Heart left ventricle (tissue), 16 donors: ENCODE data around the gene ZNF106. TPM values are rescaled to one million over a fixed set of nuclear protein-coding genes. Genes with fewer than 3 reads are reported as not detected.

Experiments used
- ATAC-seq, 4 donors: fragments of 200-7000 bp; cut with Tn5 transposase; one replicate each; pipeline ENCODE4 v1.9.1; 2020 to 2022; ENCODE audit warnings: moderate library complexity in 4 of 4, mild to moderate bottlenecking in 3 of 4, moderate number of reproducible peaks in 1 of 4
- DNase-seq, 5 donors: peaks; one replicate each; pipeline ENCODE4 v3.0.0-alpha.2; 2020
- H3K27ac ChIP-seq, 12 donors: fragments of 200-600 bp; sonication (generic) in 4 of 12; one replicate each; pipeline versions ENCODE4 v1.5.0 to v1.8.0; 2016 to 2022; ENCODE audit warnings: mild to moderate bottlenecking in 2 of 12
- H3K27me3 ChIP-seq, 9 donors: fragments of 200-600 bp; sonication (generic) in 2 of 9; one replicate each; pipeline versions ENCODE4 v1.5.1 to v1.8.0; 2016 to 2022; ENCODE audit warnings: mild to moderate bottlenecking in 3 of 9
- H3K36me3 ChIP-seq, 9 donors: fragments of 200-600 bp; sonication (generic) in 2 of 9; one replicate each; pipeline versions ENCODE4 v1.5.0 to v1.8.0; 2018 to 2022; ENCODE audit warnings: mild to moderate bottlenecking in 2 of 9
- H3K4me1 ChIP-seq, 12 donors: fragments of 200-600 bp; sonication (generic) in 4 of 12; one replicate each; pipeline versions ENCODE4 v1.5.0 to v1.8.0; 2016 to 2022; ENCODE audit warnings: mild to moderate bottlenecking in 3 of 12
- H3K4me3 ChIP-seq, 12 donors: fragments of 200-600 bp; sonication (generic) in 4 of 12; one replicate each; pipeline versions ENCODE4 v1.5.0 to v1.8.0; 2017 to 2022; ENCODE audit warnings: mild to moderate bottlenecking in 9 of 12, moderate library complexity in 4 of 12
- H3K9me3 ChIP-seq, 12 donors: fragments of 200-600 bp; sonication (generic) in 4 of 12; one replicate each; pipeline versions ENCODE4 v1.5.0 to v1.8.0; 2016 to 2022; ENCODE audit warnings: mild to moderate bottlenecking in 1 of 12
- POLR2A ChIP-seq, 2 donors: fragments of 450-650 bp; IDR thresholded peaks; one replicate each; pipeline ENCODE4 v1.6.1; 2017; ENCODE audit warnings: antibody characterized with exemption in 2 of 2, mild to moderate bottlenecking in 2 of 2, moderate library complexity in 2 of 2
- WGBS, 4 donors: extraction: QIAGEN DNeasy Blood & Tissue Kit in 2 of 4; methylation state at CpG; one replicate each; pipeline versions ENCODE4 v1.1.5 to v1.1.7; 2013 to 2018; 5-methylcytosine and 5-hydroxymethylcytosine counted together
- intact Hi-C, 10 donors: fragments of 100-400 bp; cut with DNase I; formaldehyde crosslinking; loops; one replicate each; pipeline versions ENCODE4 v1.11.1 to v1.14.2; 2022
- polyA plus RNA-seq, 2 donors: library from polyadenylated mRNA; stranded (reverse); fragments of 200-250 nt; gene quantifications; one replicate each; pipeline ENCODE4 v1.2.3, GENCODE V29; 2013
- total RNA-seq, 9 donors: library from RNA; depleted of rRNA in 2 of 9; stranded (reverse); fragments of >200 nt in 2 of 9; fragmentation: NEBNext Ultra II Directional in 3 of 9; extraction: Animal tissue kit (Norgen Biotek cat#: 25700) in 3 of 9; gene quantifications; one replicate each; pipeline versions ENCODE4 v1.1.0 to v1.2.4, GENCODE V29; 2016 to 2023
- TF ChIP-seq, protein P1 (sequence below), 12 donors: fragments of 200-600 bp; sonication (generic) in 4 of 12; IDR thresholded peaks; one replicate each; pipeline versions ENCODE4 v1.5.0 to v1.8.0; 2018 to 2022; ENCODE audit warnings: antibody characterized with exemption in 12 of 12, mild to moderate bottlenecking in 5 of 12
- donor health status: ischemic (EF 13 %, LVEDD 7.1; RV severe dilation, severe dysfunction).
- donor health status: healthy with polysubstance abuse.
- donor health status: DM: no; HTN: yes; CAD: no.
- donor health status: DM: no; HTN: no; CAD: no.
- donor health status: ischemic (EF 25% LVEDD 6.9; RV normal size, moderate dysfunction).
- donor health status: ischemic (EF 25% LVEDD 5.7; RV mildly dilated, moderate dysfunction).
- donor health status: healthy.
- donor health status: DM: yes; HTN: yes; CAD: no.
- donor health status: ischemic (EF 35%, LVEDD 5.7; RV mildly dilated, moderate dysfunction).
- donor health status: nonischemic (EF 11% LVEDD 7.7; RV severe dilation, severe dysfunction).
- donor health status: DM: yes; HTN: yes; CAD: no.
- donor health status: PGD.
- donor health status: ischemic (EF 29% LVEDD 5.4; RV normal size, mild dysfunction).
- donor health status: nonischemic (EF 23%, LVEDD 6.1; RV moderate dilation, normal function).

The ZNF106 gene
- total and polyA plus RNA-seq, 11 donors = 135 to 999 (median 705) TPM

DNA sequence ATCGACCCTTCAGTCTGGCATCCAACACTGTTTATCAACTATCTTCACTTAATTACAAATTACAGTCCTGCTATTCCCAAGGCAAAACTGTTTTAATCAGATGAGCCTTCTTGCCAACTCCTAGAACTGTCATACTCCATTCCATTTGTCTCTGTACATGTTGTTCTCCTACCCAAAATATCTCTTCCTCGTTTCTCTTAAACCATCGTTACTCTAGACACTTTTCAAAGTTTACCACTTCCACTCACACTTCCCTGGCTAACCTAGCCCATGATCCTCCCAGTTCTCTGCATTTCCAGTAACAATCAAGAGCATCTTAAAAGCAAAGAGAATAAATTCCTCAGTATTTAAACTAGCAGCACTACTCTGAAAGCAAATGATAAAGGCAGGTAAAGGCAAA lies 19.9 kb downstream of the ZNF106 start:
- H3K27me3 ChIP-seq = no peaks in the 10 kb centered on the region
- peak overlapping the region in 11 of 12 donors; percentile 4 to 72 (median 32) for H3K27ac ChIP-seq
- H3K36me3 ChIP-seq = peaks cover 0 to 51% (median 22%) of the 10 kb centered on the region in 9 donors
- intact Hi-C loops = loop anchor here in 5 of 10 donors (2.0 to 10.0 kb wide), 4 partner anchors 14 to 406 kb away; partner anchors contain the start of genes GANC (in 3 of the 5) and TMEM87A (in 3 of the 5)
- ATAC-seq (peak; percentile 33 to 76 (median 52)), DNase-seq (no peak)
- H3K4me3 ChIP-seq = no peak overlapping the region
- H3K4me1 ChIP-seq = peaks cover 0 to 29% (median 8%) of the 10 kb centered on the region in 12 donors
- TF ChIP-seq, protein P1, sequence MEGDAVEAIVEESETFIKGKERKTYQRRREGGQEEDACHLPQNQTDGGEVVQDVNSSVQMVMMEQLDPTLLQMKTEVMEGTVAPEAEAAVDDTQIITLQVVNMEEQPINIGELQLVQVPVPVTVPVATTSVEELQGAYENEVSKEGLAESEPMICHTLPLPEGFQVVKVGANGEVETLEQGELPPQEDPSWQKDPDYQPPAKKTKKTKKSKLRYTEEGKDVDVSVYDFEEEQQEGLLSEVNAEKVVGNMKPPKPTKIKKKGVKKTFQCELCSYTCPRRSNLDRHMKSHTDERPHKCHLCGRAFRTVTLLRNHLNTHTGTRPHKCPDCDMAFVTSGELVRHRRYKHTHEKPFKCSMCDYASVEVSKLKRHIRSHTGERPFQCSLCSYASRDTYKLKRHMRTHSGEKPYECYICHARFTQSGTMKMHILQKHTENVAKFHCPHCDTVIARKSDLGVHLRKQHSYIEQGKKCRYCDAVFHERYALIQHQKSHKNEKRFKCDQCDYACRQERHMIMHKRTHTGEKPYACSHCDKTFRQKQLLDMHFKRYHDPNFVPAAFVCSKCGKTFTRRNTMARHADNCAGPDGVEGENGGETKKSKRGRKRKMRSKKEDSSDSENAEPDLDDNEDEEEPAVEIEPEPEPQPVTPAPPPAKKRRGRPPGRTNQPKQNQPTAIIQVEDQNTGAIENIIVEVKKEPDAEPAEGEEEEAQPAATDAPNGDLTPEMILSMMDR (IDR thresholded peaks at IDR 0.05) = no peak
- TF ChIP-seq POLR2A (IDR thresholded peaks at IDR 0.05) = no peak
- no peaks in the 10 kb centered on the region for H3K9me3 ChIP-seq
- 25 to 34% (median 31%) methylated on average over 3 of the region's 3 CpGs for whole genome bisulfite sequencing, 4 donors

DNA sequence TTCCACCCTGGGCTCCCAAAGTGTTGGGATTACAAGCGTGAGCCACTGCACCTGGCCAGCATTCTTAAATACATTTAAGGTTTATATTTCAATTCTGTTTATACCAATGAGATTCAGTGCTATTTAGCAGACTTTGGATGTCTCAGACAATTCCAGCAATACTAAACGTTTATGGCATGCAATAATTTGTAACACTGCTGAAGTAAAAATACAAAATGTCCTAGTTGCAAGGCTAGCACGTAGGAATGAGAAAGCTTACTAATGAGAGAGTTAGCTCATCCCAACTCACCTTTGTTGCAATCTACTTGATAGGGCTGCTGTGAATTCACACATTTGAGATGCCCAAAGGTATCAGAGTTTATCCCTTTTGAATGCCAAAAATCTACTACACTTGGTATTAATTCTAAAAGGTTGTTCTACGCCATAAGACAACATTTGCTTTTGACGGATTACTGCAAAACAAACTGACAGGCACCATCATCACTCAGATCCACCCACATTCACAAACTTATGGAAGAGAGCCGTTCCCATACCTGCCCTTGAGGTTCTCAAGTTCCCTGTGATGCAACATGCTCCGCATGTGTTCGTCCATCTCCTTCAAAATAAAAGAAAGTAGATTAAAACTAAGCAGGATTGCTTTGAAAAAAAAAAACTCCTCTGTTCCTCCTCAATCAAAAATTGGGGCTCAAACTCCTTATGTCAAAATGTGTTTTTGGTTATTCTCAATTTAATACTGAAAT lies 25.3 kb downstream of the ZNF106 start:
- intact Hi-C loops = no loop called here
- Histone ChIP-seq H3K4me3 (no peak overlapping the region), H3K27ac (no peak overlapping the region), H3K27me3 (no peaks in the 10 kb centered on the region), H3K9me3 (no peaks in the 10 kb centered on the region), H3K4me1 (peaks cover 0 to 20% (median 11%) of the 10 kb centered on the region in 12 donors), H3K36me3 (peaks cover 0 to 90% (median 48%) of the 10 kb centered on the region in 9 donors)
- DNase-seq = no peak
- TF ChIP-seq, protein P1 (IDR thresholded peaks at IDR 0.05) = no peak
- no peak for TF ChIP-seq POLR2A (IDR thresholded peaks at IDR 0.05)
- no peak for ATAC-seq
- 89 to 93% (median 92%) methylated on average over 8 of the region's 8 CpGs for WGBS, 4 donors

DNA sequence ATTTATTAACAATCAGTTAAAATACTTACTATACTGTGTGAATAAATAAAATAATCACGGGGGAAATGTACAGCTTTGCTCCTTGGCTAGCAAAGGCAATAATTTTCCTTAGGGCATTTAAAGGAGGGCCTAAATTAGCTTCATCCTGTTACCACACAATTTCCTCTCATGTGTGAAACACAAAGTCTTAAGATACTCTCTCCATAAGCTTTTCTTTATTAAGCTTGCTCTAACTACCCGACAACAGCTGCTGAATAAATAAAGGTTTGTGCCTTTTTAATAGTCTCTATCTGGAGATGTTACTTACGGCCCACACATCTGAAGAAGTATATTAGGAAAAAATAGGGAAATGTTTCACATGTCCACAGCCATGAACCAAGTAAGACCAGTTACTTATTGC lies 29.7 kb downstream of the ZNF106 start:
- DNase-seq = no peak
- H3K27ac ChIP-seq = peak overlapping the region in 9 of 12 donors; percentile 0 to 50 (median 11)
- peaks cover 0 to 50% (median 32%) of the 10 kb centered on the region in 9 donors for H3K36me3 ChIP-seq
- 24 to 48% (median 37%) methylated on average over 3 of the region's 3 CpGs for WGBS, 4 donors
- ATAC-seq = no peak
- no peak overlapping the region for H3K4me3 ChIP-seq
- H3K27me3 ChIP-seq = no peaks in the 10 kb centered on the region
- intact Hi-C loops = loop anchor here in 1 of 10 donors (5.0 kb wide), 1 partner anchor 189 kb away; the partner anchor contains the start of genes GANC and TMEM87A
- TF ChIP-seq POLR2A (IDR thresholded peaks at IDR 0.05) = no peak
- no peaks in the 10 kb centered on the region for H3K9me3 ChIP-seq
- peaks cover 0 to 45% (median 25%) of the 10 kb centered on the region in 12 donors for H3K4me1 ChIP-seq

DNA sequence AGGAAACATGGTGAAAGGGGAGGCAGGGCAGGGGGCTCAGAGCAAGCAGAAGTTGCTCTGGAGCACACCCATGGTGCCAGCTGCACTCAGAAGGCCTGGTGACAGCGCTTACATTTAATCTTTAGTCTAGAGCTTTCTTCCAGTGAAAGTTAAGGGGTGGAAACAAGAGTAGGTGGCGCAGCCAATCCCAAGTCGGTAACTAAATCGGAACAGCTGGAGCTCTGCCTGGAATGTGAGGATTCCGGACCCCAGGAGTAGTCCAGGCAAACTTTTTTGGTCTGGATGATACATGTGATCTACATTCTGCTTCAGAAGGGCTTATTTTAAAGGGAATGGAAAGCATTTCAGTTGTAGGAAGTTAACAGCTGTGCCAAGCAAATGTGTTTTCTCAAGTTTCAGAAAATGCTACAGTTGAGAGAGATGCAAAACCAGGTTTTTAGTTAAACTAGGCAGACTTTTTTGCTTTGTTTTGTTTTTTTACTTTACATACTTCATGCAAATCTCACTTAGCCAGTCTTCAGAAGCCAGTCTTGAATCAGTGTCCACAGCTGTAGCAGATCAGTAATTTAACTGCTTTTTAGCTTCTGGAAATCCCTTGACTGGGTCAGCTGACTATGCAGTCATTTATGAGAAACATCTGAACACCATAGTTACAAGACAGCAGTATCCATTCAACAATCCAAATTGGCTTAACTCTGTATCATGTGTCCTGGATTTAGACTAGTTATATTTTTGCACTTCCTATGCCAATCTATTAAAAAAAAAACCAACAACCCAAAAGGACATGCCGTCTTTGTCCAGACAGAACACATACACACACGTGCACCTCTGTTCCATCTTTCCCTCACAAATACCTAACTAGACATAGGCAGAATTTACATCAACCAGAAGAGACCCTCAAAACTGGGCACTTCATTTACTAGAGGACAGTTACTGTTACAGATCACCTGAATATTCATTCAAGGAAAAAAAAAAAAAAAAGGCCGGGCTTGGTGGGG lies 33.2 kb downstream of the ZNF106 start:
- peak overlapping the region; percentile 6 to 62 (median 52) for H3K4me3 ChIP-seq
- ATAC-seq = peak; percentile 93 to 95 (median 94)
- intact Hi-C loops = loop anchor here in 1 of 10 donors (2.0 kb wide), 1 partner anchor 13 kb away; no protein-coding TSS in a partner anchor
- H3K9me3 ChIP-seq = no peaks in the 10 kb centered on the region
- peak in 1 of 2 donors; percentile 80 for TF ChIP-seq POLR2A (IDR thresholded peaks at IDR 0.05)
- TF ChIP-seq, protein P1 (IDR thresholded peaks at IDR 0.05) = no peak
- WGBS, 4 donors = 21 to 27% (median 24%) methylated on average over 8 of the region's 8 CpGs
- H3K4me1 ChIP-seq = peaks cover 0 to 56% (median 30%) of the 10 kb centered on the region in 12 donors
- peak overlapping the region; percentile 73 to 92 (median 82) for H3K27ac ChIP-seq
- DNase-seq = peak; percentile 67 to 90 (median 86)
- H3K27me3 ChIP-seq = no peaks in the 10 kb centered on the region
- peaks cover 0 to 35% (median 21%) of the 10 kb centered on the region in 9 donors for H3K36me3 ChIP-seq
